HL-60 (cell line): Measurements from ENCODE around the gene DNAH1.

ENCODE experiments used
- CTCF ChIP-seq: IDR thresholded peaks from one replicate; pipeline ENCODE4 v1.5.1; 2011; ENCODE audit warnings: low read length, control low read depth, inconsistent platforms; ENCODE audit not compliant: insufficient read depth
- GABPA ChIP-seq: IDR thresholded peaks from 2 replicates; pipeline ENCODE4 v1.6.1; 2012; ENCODE audit warnings: low read depth
- POLR2AphosphoS5 ChIP-seq: IDR thresholded peaks from 2 replicates; pipeline ENCODE4 v1.6.1; 2012; ENCODE audit warnings: low read depth

GRCh38 chr3:52289338-52289746, 26.8 kb upstream of the DNAH1 start:
- no peak for TF ChIP-seq POLR2AphosphoS5
- no peak for TF ChIP-seq CTCF
- TF ChIP-seq GABPA: no peak
